ENCODE measurements around the gene LEFTY2.
A peak's percentile ranks its signal among the peaks of the same experiment; 100 is the strongest.
"Not testable (repeated sequence)": the region's sequence is repeated elsewhere in the genome, so short reads cannot be mapped to it uniquely, and the experiment has no call there.

The LEFTY2 gene

GRCh38 chr1:225942574-225942973 is 1.6 kb upstream of the LEFTY2 start:
- Histone ChIP-seq H3K9me3 (ENCODE audit: control insufficient read depth in 5 of 5, low read length in 5 of 5) (no peaks in the 10 kb centered on the region), H3K27ac (ENCODE audit: low read depth, low read length) (no peak overlapping the region), H3K36me3 (ENCODE audit: control insufficient read depth in 5 of 5, insufficient read depth in 5 of 5, low read length in 5 of 5) (no peaks in the 10 kb centered on the region), H3K4me1 (ENCODE audit: control insufficient read depth in 5 of 5, insufficient read depth in 5 of 5, low read length in 5 of 5) (peaks cover 6 to 29% (median 18%) of the 10 kb centered on the region in 5 donors), H3K9ac (ENCODE audit: low read length in 5 of 5) (no peak overlapping the region), H3K27me3 (ENCODE audit: control insufficient read depth in 5 of 5, insufficient read depth in 4 of 5, low read length in 5 of 5) (no peaks in the 10 kb centered on the region), H3K4me3 (ENCODE audit: low read depth in 1 of 5, low read length in 5 of 5) (no peak overlapping the region)

- no peak overlapping the region for H3K9ac ChIP-seq (ENCODE audit: low read length in 5 of 5)
- H3K4me1 ChIP-seq (ENCODE audit: control insufficient read depth in 5 of 5, insufficient read depth in 5 of 5, low read length in 5 of 5): peaks cover 6 to 29% (median 18%) of the 10 kb centered on the region in 5 donors
- H3K36me3 ChIP-seq (ENCODE audit: control insufficient read depth in 5 of 5, insufficient read depth in 5 of 5, low read length in 5 of 5): no peaks in the 10 kb centered on the region
- no peaks in the 10 kb centered on the region for H3K9me3 ChIP-seq (ENCODE audit: control insufficient read depth in 5 of 5, low read length in 5 of 5)
- no peak overlapping the region for H3K4me3 ChIP-seq (ENCODE audit: low read depth in 1 of 5, low read length in 5 of 5)
- H3K27ac ChIP-seq (ENCODE audit: low read depth, low read length): no peak overlapping the region
- no peaks in the 10 kb centered on the region for H3K27me3 ChIP-seq (ENCODE audit: control insufficient read depth in 5 of 5, insufficient read depth in 4 of 5, low read length in 5 of 5)
These were observed 862 bp upstream of the LEFTY2 start for GRCh38 chr1:225941942-225942222.

GRCh38 chr1:225940385-225941151 is 452 bp downstream of the LEFTY2 start:
- Histone ChIP-seq H3K4me3 (ENCODE audit: low read depth in 1 of 5, low read length in 5 of 5) (no peak overlapping the region), H3K9ac (ENCODE audit: low read length in 5 of 5) (peak overlapping the region in 1 of 5 donors; percentile 2), H3K27ac (ENCODE audit: low read depth, low read length) (no peak overlapping the region)

GRCh38 chr1:225939939-225940310 is 1.1 kb downstream of the LEFTY2 start:
- H3K36me3 ChIP-seq (ENCODE audit: control insufficient read depth in 5 of 5, insufficient read depth in 5 of 5, low read length in 5 of 5); H3K27ac ChIP-seq (ENCODE audit: low read depth, low read length); H3K9me3 ChIP-seq (ENCODE audit: control insufficient read depth in 5 of 5, low read length in 5 of 5); H3K27me3 ChIP-seq (ENCODE audit: control insufficient read depth in 5 of 5, insufficient read depth in 4 of 5, low read length in 5 of 5); H3K9ac ChIP-seq (ENCODE audit: low read length in 5 of 5); H3K4me3 ChIP-seq (ENCODE audit: low read depth in 1 of 5, low read length in 5 of 5): not testable (repeated sequence)
- H3K4me1 ChIP-seq (ENCODE audit: control insufficient read depth in 5 of 5, insufficient read depth in 5 of 5, low read length in 5 of 5): peaks cover 6 to 29% (median 18%) of the 10 kb centered on the region in 5 donors

More at GRCh38 chr1:225940385-225941151, 452 bp downstream of the LEFTY2 start:
- Histone ChIP-seq H3K9me3 (ENCODE audit: control insufficient read depth in 5 of 5, low read length in 5 of 5) (no peaks in the 10 kb centered on the region), H3K27me3 (ENCODE audit: control insufficient read depth in 5 of 5, insufficient read depth in 4 of 5, low read length in 5 of 5) (no peaks in the 10 kb centered on the region), H3K36me3 (ENCODE audit: control insufficient read depth in 5 of 5, insufficient read depth in 5 of 5, low read length in 5 of 5) (no peaks in the 10 kb centered on the region), H3K4me1 (ENCODE audit: control insufficient read depth in 5 of 5, insufficient read depth in 5 of 5, low read length in 5 of 5) (peaks cover 6 to 29% (median 18%) of the 10 kb centered on the region in 5 donors)

- H3K9me3 ChIP-seq (ENCODE audit: control insufficient read depth in 5 of 5, low read length in 5 of 5); H3K4me3 ChIP-seq (ENCODE audit: low read depth in 1 of 5, low read length in 5 of 5); H3K27me3 ChIP-seq (ENCODE audit: control insufficient read depth in 5 of 5, insufficient read depth in 4 of 5, low read length in 5 of 5); H3K36me3 ChIP-seq (ENCODE audit: control insufficient read depth in 5 of 5, insufficient read depth in 5 of 5, low read length in 5 of 5); H3K9ac ChIP-seq (ENCODE audit: low read length in 5 of 5); H3K27ac ChIP-seq (ENCODE audit: low read depth, low read length): not testable (repeated sequence)
- H3K4me1 ChIP-seq (ENCODE audit: control insufficient read depth in 5 of 5, insufficient read depth in 5 of 5, low read length in 5 of 5): peaks cover 6 to 27% (median 18%) of the 10 kb centered on the region in 5 donors
These were observed 1.7 kb downstream of the LEFTY2 start for GRCh38 chr1:225939097-225939938.

- H3K4me1 ChIP-seq (ENCODE audit: control insufficient read depth in 5 of 5, insufficient read depth in 5 of 5, low read length in 5 of 5): peaks cover 4 to 20% (median 18%) of the 10 kb centered on the region in 5 donors
- no peaks in the 10 kb centered on the region for H3K27me3 ChIP-seq (ENCODE audit: control insufficient read depth in 5 of 5, insufficient read depth in 4 of 5, low read length in 5 of 5)
- H3K36me3 ChIP-seq (ENCODE audit: control insufficient read depth in 5 of 5, insufficient read depth in 5 of 5, low read length in 5 of 5): no peaks in the 10 kb centered on the region
- H3K4me3 ChIP-seq (ENCODE audit: low read depth in 1 of 5, low read length in 5 of 5): no peak overlapping the region
- no peak overlapping the region for H3K27ac ChIP-seq (ENCODE audit: low read depth, low read length)
- no peaks in the 10 kb centered on the region for H3K9me3 ChIP-seq (ENCODE audit: control insufficient read depth in 5 of 5, low read length in 5 of 5)
- no peak overlapping the region for H3K9ac ChIP-seq (ENCODE audit: low read length in 5 of 5)
These were observed 3.7 kb downstream of the LEFTY2 start for GRCh38 chr1:225937048-225937968.

GRCh38 chr1:225936523-225936922 is 4.5 kb downstream of the LEFTY2 start:
- no peak overlapping the region for H3K4me3 ChIP-seq (ENCODE audit: low read depth in 1 of 5, low read length in 5 of 5)
- no peaks in the 10 kb centered on the region for H3K27me3 ChIP-seq (ENCODE audit: control insufficient read depth in 5 of 5, insufficient read depth in 4 of 5, low read length in 5 of 5)

GRCh38 chr1:225936086-225936485 is 4.9 kb downstream of the LEFTY2 start:
- H3K4me1 ChIP-seq (ENCODE audit: control insufficient read depth in 5 of 5, insufficient read depth in 5 of 5, low read length in 5 of 5): peaks cover 0 to 10% (median 9%) of the 10 kb centered on the region in 5 donors
- H3K4me3 ChIP-seq (ENCODE audit: low read depth in 1 of 5, low read length in 5 of 5); H3K27ac ChIP-seq (ENCODE audit: low read depth, low read length); H3K9ac ChIP-seq (ENCODE audit: low read length in 5 of 5); H3K27me3 ChIP-seq (ENCODE audit: control insufficient read depth in 5 of 5, insufficient read depth in 4 of 5, low read length in 5 of 5); H3K9me3 ChIP-seq (ENCODE audit: control insufficient read depth in 5 of 5, low read length in 5 of 5); H3K36me3 ChIP-seq (ENCODE audit: control insufficient read depth in 5 of 5, insufficient read depth in 5 of 5, low read length in 5 of 5): not testable (repeated sequence)

More at GRCh38 chr1:225936523-225936922, 4.5 kb downstream of the LEFTY2 start:
- Histone ChIP-seq H3K36me3 (ENCODE audit: control insufficient read depth in 5 of 5, insufficient read depth in 5 of 5, low read length in 5 of 5) (no peaks in the 10 kb centered on the region), H3K9ac (ENCODE audit: low read length in 5 of 5) (no peak overlapping the region), H3K4me1 (ENCODE audit: control insufficient read depth in 5 of 5, insufficient read depth in 5 of 5, low read length in 5 of 5) (peaks cover 2 to 15% (median 14%) of the 10 kb centered on the region in 5 donors), H3K9me3 (ENCODE audit: control insufficient read depth in 5 of 5, low read length in 5 of 5) (no peaks in the 10 kb centered on the region), H3K27ac (ENCODE audit: low read depth, low read length) (no peak overlapping the region)

- H3K9ac ChIP-seq (ENCODE audit: low read length in 5 of 5): no peak overlapping the region
- H3K27ac ChIP-seq (ENCODE audit: low read depth, low read length): no peak overlapping the region
- no peaks in the 10 kb centered on the region for H3K27me3 ChIP-seq (ENCODE audit: control insufficient read depth in 5 of 5, insufficient read depth in 4 of 5, low read length in 5 of 5)
- no peaks in the 10 kb centered on the region for H3K9me3 ChIP-seq (ENCODE audit: control insufficient read depth in 5 of 5, low read length in 5 of 5)
- no peak overlapping the region for H3K4me3 ChIP-seq (ENCODE audit: low read depth in 1 of 5, low read length in 5 of 5)
- H3K36me3 ChIP-seq (ENCODE audit: control insufficient read depth in 5 of 5, insufficient read depth in 5 of 5, low read length in 5 of 5): no peaks in the 10 kb centered on the region
- H3K4me1 ChIP-seq (ENCODE audit: control insufficient read depth in 5 of 5, insufficient read depth in 5 of 5, low read length in 5 of 5): no peaks in the 10 kb centered on the region
These were observed 6.3 kb downstream of the LEFTY2 start for GRCh38 chr1:225934711-225935110.
